IPS-15b (cell line): ENCODE results near the gene B3GAT1.
"Not testable (repeated sequence)": the region's sequence is repeated elsewhere in the genome, so short reads cannot be mapped to it uniquely, and the experiment has no call there.

Source experiments
- H3K27me3 ChIP-seq: one replicate; pipeline ENCODE4 v1.6.1; 2013; ENCODE audit warnings: low read length; ENCODE audit not compliant: control insufficient read depth, insufficient read depth
- H3K36me3 ChIP-seq: one replicate; pipeline ENCODE4 v1.6.1; 2013; ENCODE audit warnings: low read length; ENCODE audit not compliant: control insufficient read depth, insufficient read depth
- H3K4me1 ChIP-seq: one replicate; pipeline ENCODE4 v1.6.1; 2013; ENCODE audit warnings: mild to moderate bottlenecking, low read length; ENCODE audit not compliant: control insufficient read depth, insufficient read depth
- H3K4me3 ChIP-seq: one replicate; pipeline ENCODE4 v1.5.1; 2013; ENCODE audit warnings: low read depth, low read length
- H3K9ac ChIP-seq: one replicate; pipeline ENCODE4 v1.6.1; 2013; ENCODE audit warnings: low read depth, mild to moderate bottlenecking, low read length
- H3K9me3 ChIP-seq: one replicate; pipeline ENCODE4 v1.6.1; 2013; ENCODE audit warnings: mild to moderate bottlenecking, low read length; ENCODE audit not compliant: control insufficient read depth, insufficient read depth

Gene B3GAT1

DNA sequence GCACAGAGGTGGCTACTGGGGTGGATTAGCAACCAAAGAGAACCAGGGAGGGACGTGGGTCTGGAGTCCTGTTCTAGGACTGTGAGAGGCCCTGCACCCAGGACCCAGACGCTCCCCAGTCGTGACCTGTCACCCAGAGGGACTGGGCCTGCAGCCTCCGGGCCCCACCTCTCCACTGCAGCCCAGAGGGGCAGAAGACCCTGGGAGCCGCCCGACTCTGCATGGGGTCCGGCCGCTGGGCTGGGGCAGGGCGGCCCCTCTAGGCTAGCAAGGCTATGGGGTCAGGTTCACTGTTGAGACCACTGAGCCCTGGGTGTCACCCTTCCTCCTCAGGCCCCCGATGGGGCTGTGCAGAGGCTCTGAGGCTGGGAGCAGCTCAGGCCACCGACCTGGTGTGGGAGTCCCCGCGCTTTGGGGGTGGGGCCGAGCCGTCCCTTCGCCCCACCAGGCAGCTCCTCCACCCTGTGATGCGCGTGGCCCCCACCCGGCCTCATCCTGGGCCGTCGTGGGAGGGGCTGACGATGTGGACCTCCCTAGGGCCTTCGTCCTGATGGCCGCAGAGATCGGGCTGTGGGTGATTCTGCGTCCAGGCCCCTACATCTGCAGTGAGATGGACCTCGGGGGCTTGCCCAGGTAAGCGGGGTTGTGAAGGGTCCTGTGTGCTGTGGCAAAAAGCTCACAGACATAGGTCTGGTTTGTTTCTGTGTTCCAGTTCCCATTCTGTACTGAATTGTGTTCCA is 67.4 kb downstream of the B3GAT1 start:
- not testable (repeated sequence) for H3K9ac ChIP-seq, H3K9me3 ChIP-seq, H3K27me3 ChIP-seq, H3K4me3 ChIP-seq, H3K4me1 ChIP-seq, H3K36me3 ChIP-seq

DNA sequence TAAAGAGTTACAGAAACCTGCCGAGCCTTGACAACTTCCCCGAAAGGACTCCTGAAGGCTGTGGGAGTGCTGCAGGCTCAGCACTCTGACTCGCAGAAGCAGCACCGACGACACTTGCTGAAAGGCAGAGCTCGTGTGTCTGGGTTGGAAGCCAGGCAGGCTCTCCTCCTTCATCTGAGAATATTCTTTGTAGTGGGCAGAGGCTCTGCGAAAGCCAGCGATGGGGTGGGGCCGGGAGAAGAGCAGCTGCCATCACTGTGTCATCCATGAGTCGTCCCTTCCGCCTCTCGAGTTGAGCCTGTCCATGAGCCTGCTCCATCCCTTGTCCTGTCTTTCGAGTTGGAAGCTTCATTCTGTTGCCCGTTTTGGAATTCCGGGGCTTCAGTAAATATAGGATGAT is 68.4 kb downstream of the B3GAT1 start:
- no peaks in the 10 kb centered on the region for H3K4me1 ChIP-seq
- H3K9ac ChIP-seq, result no peak overlapping the region
- H3K9me3 ChIP-seq, result no peaks in the 10 kb centered on the region
- H3K4me3 ChIP-seq, result no peak overlapping the region
- no peaks in the 10 kb centered on the region for H3K27me3 ChIP-seq
- H3K36me3 ChIP-seq, result no peaks in the 10 kb centered on the region

DNA sequence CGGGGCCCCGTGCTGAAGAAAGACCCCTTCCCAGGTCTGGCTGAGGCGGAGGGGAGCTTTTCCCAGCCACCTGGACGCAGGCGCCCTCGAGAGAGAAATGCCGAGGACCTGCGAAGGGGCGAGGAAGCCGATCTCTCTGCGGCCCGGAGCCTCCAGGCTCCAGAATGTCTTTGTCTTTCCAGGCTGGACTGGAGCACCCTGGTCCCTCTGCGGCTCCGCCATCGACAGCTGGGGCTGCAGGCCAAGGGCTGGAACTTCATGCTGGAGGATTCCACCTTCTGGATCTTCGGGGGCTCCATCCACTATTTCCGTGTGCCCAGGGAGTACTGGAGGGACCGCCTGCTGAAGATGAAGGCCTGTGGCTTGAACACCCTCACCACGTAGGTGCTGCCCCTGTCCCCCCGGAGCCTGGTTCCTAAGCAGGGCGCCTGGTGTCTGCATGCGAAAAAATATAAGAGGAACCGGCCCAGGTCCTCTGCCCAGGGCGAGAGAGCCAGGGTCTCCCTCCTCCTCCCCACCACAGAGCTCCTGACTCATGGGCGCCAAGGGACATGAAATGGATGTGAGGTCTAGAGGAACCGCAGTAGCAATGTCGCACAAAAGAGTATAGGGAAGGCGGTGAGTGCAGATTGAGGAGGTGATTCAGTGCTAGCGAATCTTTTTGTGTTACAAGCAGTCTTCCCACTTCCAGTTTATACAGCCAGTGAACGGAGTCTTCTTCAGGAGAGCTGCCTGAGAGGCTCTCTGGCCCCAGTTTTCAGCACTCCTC is 69.3 kb downstream of the B3GAT1 start:
- no peak overlapping the region for H3K4me3 ChIP-seq
- no peak overlapping the region for H3K9ac ChIP-seq
- H3K27me3 ChIP-seq, result no peaks in the 10 kb centered on the region
- H3K36me3 ChIP-seq, result no peaks in the 10 kb centered on the region
- no peaks in the 10 kb centered on the region for H3K9me3 ChIP-seq
- no peaks in the 10 kb centered on the region for H3K4me1 ChIP-seq

DNA sequence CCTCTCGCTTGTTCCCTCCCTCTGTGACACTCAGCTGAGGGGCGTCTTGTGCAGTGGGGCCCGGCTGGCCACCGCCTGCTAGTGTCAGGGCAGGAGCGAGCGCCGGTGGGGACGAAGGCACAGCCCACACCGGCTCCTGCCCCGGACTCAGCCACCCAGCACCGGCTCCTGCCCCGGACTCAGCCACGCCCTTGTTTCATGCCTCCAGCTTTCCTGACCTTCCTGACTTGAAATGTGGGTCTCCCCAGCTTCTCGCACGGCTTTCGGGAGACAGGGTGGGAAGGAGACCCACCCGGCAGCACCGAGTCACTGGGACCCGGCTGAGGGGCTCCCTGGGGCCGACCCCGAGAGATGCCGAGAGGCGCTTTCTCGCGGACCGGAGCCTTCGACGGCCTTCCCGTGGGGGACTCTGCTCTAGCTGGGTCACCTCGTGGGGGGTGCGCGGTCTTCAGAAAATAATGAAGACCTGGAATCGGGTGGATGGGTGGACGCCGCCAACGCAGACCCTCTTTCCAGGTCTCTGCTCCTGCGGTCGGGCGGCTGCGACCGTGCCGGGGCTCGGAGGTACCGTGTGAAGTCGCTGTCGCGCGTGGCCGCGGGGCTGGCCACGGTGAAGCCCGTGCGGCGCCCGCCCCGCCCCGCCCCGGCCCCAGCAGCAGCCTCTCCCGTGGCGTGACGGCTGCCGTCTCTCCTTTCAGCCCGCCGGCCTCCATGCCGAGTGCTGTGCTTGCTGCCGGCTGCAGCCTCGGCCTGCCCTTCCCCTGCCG is 70.1 kb downstream of the B3GAT1 start:
- no peaks in the 10 kb centered on the region for H3K27me3 ChIP-seq
- H3K9ac ChIP-seq, result no peak overlapping the region
- H3K4me1 ChIP-seq, result no peaks in the 10 kb centered on the region
- H3K36me3 ChIP-seq, result no peaks in the 10 kb centered on the region
- no peaks in the 10 kb centered on the region for H3K9me3 ChIP-seq
- H3K4me3 ChIP-seq, result no peak overlapping the region

DNA sequence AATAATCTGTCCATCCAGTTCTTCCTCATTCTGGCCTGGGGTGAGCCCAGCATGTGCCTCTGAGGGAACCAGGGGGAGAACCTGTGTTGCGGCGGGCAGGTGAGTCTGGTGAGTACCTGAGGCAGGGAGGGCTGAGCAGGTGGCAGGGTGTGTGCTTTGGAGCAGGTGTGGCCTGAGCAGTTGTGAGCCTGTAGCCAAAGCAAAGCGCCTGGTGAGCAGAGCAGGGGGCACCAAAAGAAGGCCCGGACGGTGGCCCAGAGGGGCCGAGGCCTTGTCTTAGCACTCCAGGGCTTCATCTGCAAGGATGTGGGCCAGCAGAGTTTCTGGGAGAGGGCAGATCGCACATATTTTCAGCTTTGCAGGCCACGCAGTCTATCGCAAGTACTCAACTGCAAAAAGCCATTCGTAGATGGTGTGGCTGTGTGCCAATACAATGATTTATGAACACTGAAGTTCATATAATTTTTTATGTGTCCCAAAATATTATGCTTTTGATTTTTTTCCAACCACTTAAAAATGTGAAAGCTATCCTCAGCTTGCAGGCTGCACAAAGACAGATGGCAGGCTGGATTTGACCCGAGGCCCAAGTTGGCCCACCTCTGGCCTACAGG is 71.6 kb downstream of the B3GAT1 start:
- no peaks in the 10 kb centered on the region for H3K36me3 ChIP-seq
- H3K9me3 ChIP-seq, result no peaks in the 10 kb centered on the region
- no peaks in the 10 kb centered on the region for H3K4me1 ChIP-seq
- peaks cover 6% of the 10 kb centered on the region for H3K27me3 ChIP-seq
- H3K4me3 ChIP-seq, result no peak overlapping the region
- no peak overlapping the region for H3K9ac ChIP-seq

DNA sequence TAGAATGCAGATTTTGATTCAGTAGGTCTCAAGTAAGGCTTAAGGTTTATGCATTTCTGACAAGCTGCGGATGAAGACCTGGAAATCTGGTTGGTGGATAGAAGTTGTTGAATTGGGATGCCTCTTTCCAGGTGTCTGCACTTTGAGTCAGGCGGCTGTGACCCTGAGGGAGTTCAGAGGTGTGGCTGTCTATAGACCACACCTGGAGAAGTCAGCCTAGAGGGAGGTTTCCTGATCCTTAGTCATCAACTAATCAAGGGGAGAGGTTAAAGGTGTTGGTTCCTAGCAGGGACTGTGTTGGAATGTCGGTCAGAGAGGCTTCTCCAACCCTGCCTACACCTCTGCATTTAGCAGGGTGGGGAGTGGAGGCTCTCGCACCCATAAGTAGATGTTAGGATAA is 72.3 kb downstream of the B3GAT1 start:
- no peaks in the 10 kb centered on the region for H3K36me3 ChIP-seq
- H3K27me3 ChIP-seq, result peaks cover 8% of the 10 kb centered on the region

DNA sequence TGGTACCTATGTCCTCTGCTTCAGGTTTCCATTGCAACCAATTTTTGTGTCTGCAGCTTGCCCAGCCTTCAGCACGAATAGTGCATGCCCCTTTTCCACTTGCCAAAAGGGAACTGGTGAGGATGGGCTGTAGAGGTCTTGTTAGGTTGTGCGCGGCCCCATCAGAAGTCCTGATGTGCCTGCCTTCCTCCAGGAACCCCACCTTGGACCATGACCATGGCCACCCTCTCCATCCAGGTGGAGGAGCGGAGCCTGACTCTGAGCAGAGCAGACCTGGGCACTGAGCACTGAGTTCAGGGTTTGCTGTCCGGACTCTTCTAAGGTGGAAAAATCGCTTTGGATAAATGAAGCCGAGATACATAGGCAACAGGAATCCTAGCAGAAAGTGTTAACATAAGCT is 73.4 kb downstream of the B3GAT1 start:
- no peaks in the 10 kb centered on the region for H3K4me1 ChIP-seq
- no peaks in the 10 kb centered on the region for H3K9me3 ChIP-seq
- H3K4me3 ChIP-seq, result no peak overlapping the region
- H3K27me3 ChIP-seq, result peaks cover 16% of the 10 kb centered on the region
- H3K36me3 ChIP-seq, result no peaks in the 10 kb centered on the region
- H3K9ac ChIP-seq, result no peak overlapping the region

More for the DNA sequence above, 72.3 kb downstream of the B3GAT1 start:
- Histone ChIP-seq H3K4me3 (no peak overlapping the region), H3K9me3 (no peaks in the 10 kb centered on the region), H3K9ac (no peak overlapping the region), H3K4me1 (no peaks in the 10 kb centered on the region)

DNA sequence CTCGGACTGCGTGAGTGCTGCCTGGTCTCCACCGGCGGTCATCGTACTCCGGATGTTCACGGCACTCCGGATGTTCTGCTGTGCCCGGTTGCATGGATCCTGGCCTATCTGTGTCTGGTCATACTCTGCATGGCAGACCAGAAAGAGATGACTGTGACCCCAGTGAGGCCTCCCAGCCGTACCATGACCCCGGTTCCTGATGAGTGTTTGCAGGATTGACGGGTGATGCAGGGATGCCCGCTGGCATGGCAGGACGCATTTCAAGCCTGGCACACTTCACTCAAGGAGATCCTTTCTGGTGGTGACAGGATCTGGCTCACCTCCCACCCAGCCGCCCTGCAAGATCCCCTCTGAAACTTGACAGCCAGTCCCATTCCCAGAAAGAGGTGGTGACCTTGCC is 74.0 kb downstream of the B3GAT1 start:
- H3K9me3 ChIP-seq, result no peaks in the 10 kb centered on the region
- H3K27me3 ChIP-seq, result peaks cover 22% of the 10 kb centered on the region
- H3K4me3 ChIP-seq, result no peak overlapping the region
- no peaks in the 10 kb centered on the region for H3K4me1 ChIP-seq
- no peaks in the 10 kb centered on the region for H3K36me3 ChIP-seq
- no peak overlapping the region for H3K9ac ChIP-seq

DNA sequence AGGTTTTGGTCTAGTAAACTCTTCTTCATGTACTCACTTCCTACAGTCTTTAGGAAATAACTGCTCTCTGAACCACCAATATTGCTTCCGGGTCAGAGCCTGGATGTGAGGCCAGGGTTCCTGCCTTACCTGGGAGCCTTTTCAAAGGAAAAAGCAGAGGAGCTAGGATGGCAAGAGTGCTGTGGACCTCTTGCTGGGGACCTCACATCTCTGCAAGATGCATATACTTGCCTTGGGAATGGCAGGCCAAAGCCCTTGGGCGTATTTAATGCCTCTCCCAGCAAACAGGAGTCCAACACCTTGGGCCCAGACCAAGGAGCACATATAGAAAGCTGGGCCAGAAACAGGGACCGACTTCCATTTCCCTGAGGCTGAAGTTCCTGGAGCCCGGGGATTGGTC is 75.0 kb downstream of the B3GAT1 start:
- peaks cover 4% of the 10 kb centered on the region for H3K4me1 ChIP-seq

DNA sequence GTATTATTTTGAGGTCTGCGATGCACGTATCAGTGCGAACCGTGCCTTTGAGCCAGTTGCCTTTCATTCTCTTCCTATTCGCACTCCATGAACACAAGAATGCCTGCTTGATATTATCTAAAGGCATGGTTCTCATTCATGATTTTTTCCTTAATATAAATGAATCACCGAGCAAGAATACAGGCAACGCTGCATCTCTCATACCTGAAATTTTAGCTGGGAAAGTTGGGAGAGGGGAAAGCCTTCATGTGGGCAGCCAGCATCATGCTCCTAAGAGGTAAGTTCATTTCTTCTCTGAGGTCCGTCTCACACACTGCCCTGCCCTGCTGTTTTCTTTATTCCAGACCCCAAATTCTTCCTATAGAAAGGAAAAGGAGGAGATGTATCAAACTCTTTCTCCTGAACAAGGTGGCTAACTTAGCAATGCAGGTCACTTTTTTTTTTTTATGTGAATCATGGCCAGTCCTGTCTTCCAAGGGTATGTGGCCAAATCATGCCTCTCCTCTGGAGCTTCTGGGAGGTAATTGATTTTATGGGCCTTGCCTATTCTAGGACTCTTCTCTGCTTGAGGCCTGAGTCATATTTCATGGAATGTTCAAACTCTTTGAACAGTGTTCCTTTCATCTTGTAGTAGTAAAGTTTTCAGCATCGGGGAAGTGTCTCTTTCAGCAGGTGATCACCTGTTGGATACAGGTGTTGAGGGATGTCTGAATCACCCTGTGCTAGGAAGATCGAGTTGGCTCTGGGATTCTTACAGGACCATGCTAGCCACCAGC is 77.1 kb downstream of the B3GAT1 start:
- H3K27me3 ChIP-seq, result peaks cover 43% of the 10 kb centered on the region
- H3K4me1 ChIP-seq, result peaks cover 5% of the 10 kb centered on the region
- no peak overlapping the region for H3K4me3 ChIP-seq
- H3K9ac ChIP-seq, result no peak overlapping the region
- no peaks in the 10 kb centered on the region for H3K9me3 ChIP-seq
- no peaks in the 10 kb centered on the region for H3K36me3 ChIP-seq

More for the DNA sequence above, 75.0 kb downstream of the B3GAT1 start:
- Histone ChIP-seq H3K9me3 (no peaks in the 10 kb centered on the region), H3K9ac (no peak overlapping the region), H3K36me3 (no peaks in the 10 kb centered on the region), H3K4me3 (no peak overlapping the region), H3K27me3 (peaks cover 29% of the 10 kb centered on the region)

DNA sequence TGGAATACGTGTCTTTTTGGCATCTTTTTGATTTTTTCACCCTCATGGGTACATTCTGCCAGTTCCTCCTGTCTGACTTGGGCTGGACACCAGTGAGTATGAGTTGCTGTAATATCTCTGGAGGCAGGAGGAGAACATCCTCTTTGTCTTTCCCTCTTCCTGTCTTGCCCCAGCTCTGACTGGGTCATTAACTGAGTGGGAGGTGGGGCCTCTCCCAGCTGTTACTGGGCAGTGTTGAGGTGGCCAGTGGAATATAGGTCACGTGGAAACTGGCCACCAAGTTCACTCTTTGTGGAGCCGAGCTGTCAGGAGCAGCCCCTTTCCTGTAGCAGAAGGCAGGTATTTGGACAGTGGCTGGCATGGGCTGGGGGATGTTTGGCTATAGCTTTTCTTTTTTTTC is 78.1 kb downstream of the B3GAT1 start:
- Histone ChIP-seq H3K36me3 (no peaks in the 10 kb centered on the region), H3K9ac (no peak overlapping the region), H3K4me3 (no peak overlapping the region), H3K4me1 (peaks cover 5% of the 10 kb centered on the region), H3K9me3 (no peaks in the 10 kb centered on the region), H3K27me3 (peaks cover 43% of the 10 kb centered on the region)
